HG02571 (cell line): ENCODE measurements around the gene CCDC81.
"Not testable (repeated sequence)": the region's sequence is repeated elsewhere in the genome, so short reads cannot be mapped to it uniquely, and the experiment has no call there.

Experiments used
- ATAC-seq: cut with Tn5 transposase; IDR thresholded peaks from one replicate; pipeline ENCODE4 v1.9.1; 2021; ENCODE audit warnings: mild to moderate bottlenecking, moderate library complexity; ENCODE audit not compliant: unreplicated experiment

Gene CCDC81

DNA sequence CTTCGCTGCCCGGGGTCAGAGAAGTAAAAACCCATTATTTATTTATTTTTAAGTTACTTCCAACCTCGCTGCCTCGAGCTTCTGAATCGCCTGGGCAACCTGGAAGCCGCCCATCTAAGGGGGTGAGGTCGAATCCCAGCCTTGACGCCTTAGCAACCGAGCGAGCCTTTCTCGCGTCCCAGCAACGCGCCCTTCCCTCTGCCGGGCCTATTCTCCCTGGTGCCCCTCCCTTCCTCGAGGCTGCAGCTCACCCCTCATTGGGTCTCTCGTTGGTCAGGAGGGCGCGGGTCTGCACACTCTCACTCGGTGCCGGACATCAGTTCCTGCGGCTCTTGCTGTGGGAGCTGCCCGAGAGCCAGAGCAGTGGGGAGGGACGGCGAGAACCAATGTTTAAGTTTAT, at the start of gene CCDC81:
TSS of gene CCDC81 (plus strand) at position 302 of the 400 bp plus-strand sequence. CDS start 277 bp downstream, outside the sequence.
- no peak for ATAC-seq

DNA sequence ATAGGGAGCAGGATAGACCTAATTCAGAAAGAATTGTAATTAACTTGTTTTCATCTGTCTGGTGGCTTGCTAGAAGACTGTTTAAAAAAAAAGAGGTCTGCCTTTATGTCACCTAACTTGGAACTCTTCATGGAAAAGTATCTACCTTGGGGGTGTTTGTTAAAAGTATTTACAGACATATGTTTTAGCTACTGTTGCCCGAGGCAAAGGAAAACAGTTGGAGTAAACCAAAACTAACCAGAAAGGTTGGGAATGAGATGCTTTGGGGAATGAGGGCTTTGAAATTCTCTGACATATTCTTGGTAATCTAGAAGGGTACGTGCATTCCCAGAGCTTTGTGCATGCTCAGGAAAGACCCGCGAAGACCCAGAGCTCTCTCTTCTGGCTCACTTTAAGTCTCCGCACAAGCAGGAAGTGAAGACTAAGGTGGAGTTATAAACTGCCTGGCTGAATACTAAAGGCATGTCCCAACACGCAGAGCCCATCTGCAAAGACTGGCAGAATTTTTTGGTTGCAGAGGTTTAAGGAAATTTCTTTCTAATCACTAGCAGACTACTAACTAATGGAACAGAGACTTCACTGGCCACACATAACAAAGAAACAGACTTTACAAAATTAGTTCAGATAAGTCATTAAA, 39.4 kb upstream of the CCDC81 start:
- no peak for ATAC-seq

DNA sequence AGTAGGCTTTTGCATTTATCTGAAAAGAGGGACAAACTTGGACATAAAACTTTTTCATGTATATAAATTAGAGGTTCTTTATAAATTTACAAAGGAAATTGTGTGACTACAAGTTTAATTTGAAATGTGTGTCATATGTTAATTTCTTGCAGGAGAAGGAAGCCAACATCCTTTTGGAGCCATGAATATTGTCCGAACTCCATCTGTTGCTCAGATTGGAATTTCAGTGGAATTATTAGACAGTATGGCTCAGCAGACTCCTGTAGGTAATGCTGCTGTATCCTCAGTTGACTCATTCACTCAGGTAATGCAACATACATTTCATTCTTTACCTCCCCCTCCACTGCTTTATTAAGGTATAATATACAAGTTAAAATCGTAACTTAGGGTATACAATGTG, 37.5 kb upstream of the CCDC81 start:
- no peak for ATAC-seq

DNA sequence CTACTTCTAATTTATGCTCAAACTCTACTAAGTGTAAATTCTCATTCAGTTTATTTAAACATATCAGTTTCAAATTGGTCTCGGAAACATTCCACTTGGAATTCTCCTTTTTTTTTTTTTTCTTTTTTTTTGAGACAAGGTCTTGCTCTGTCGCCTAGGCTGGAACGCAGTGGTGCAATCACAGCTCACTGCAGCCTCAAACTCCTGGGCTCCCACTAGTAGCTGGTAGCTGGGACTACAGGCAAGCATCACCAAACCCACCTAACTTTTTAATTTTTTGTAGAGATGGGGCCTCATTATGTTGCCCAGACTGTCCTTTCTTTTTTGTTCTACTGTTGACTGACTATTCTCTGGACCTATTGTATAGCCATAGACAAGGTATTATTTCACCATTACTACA, 33.3 kb upstream of the CCDC81 start:
- no peak for ATAC-seq

DNA sequence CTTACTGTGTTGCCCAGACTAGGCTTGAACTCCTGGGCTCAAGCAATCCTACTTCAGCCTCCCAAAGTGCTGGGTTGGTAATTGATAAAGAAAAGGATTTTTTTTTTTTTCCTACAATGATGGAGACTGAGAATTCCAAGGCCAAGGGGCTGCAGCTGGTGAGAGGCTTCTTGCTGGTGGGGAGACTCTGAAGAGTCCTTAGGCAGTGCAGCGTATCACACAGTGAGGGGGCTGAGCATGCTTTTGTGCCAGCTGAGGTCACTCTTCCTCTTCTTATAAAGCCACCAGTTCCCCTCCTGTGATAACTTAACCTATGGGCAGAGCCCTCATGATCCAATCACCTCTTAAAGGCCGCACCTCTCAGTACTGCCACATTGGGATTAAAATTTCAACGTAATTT, 28.2 kb upstream of the CCDC81 start:
- no peak for ATAC-seq

DNA sequence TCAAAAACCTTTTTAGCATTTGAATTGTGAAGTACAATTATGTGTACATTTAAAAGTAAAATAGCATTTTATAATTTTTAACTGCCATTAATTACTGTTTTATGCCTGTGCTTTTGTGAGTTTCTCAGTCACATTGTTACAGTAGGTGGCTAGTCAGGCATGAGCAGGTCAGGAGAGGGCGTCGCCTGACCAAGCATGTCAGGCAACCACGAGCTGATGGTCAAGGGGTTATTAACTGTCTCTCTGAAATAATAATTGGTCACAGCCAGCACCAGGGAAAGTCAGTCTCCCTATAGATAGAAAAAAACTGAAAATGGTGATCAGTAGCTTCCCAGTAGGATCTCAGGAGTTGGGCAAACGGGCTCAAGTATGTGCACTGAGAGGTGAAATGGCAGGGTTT, 19.4 kb upstream of the CCDC81 start:
- no peak for ATAC-seq

DNA sequence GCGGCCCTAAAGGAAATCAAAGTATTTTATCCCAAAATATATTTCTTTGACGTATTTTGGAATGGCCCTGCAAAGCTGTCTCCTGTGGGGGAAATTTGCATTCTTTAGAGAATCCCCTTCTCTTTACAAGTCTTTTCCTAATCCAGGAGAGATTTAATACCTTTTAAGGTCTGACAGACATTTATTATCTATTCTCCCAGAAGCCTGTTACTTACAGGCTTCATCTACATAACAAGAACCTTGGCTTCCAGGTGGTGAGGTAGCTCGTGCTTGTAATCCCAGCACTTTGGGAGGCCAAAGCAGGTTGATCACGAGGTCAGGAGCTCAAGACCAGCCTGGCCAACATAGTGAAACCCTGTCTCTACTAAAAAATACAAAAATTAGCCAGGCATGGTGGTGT, 17.3 kb upstream of the CCDC81 start:
- not testable (repeated sequence) for ATAC-seq

DNA sequence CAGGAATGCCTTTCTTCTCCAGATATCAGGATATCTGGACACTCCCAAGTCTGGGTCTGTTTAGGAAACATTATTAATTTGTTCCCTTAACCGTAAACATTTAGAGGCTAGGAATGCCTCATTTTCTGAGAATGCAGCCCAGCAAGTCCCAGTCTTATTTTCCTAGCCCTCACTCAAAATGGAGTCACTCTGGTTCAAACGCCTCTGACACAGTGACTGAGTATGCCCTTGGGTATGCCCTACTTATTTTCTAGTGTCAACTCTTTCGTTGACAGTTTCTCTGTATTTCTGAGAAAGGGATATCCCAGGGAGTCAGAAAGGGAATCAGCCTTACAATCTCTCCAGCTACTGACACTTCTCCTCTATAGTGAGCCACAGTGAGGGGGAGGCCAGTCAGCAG, 16.0 kb upstream of the CCDC81 start:
- no peak for ATAC-seq

DNA sequence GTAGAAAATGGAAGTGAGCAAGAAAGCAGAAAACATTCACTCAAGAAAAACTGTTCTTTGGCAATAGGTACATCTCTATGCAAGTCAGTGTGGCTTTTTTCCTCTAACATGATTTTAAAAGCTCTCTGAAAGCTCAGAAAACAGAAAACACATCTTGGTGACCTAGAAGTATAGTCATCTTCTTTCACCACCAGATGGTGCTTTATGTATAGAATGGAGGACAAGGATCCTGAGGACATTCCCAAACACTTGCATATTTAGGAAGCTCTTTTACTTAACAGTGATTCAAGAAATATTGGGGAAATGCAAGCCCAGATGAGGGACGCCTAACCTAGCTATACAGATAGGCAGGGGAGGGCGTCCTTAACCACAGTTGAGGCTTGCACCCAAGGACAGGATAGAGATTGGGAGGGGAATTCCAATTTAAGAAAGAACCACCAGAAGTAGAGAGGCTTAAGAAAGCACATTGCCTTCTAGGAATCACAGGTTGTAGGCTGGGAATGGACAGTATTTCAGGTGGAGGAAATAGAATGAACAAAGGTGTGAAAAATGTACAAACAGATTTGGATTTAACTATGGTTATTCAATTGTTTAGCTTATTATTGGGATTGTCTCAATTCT, 13.8 kb upstream of the CCDC81 start:
- ATAC-seq, result no peak

DNA sequence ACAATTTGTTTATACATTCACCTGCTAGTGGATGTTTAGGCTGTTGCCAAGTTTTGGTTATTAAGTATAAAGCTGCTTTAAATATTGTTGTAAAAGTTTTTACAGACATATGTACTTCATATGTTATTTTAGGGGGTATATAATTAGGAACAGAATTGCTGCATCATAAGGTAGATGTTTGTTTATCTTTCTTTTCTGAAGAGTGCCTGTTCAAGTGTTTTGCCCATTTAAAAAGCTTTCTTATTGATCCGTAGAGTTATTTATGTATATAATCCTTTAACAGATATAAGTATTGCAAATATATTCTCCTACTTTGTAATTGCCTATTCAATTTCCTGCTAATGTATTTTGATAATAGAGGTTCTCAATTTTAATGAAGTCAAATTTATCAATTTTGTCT, 11.3 kb upstream of the CCDC81 start:
- ATAC-seq, result no peak

DNA sequence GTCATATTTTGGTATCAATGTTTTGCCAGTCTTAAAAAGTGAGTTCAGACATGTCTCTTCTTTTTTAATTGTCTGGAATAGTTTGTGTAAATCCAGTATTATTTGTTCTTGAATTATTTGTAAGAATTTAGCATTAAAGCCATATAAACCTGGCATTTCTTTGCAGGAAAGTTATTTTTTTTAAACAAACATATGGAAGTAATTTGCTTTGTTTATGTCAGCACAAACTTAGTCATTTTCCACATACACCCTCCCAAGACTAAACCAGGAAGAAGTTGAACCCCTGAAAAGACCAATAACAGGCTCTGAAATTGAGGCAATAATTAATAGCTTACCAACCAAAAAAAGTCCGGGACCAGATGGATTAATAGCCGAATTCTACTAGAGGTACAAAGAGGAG, 9.1 kb upstream of the CCDC81 start:
- no peak for ATAC-seq

DNA sequence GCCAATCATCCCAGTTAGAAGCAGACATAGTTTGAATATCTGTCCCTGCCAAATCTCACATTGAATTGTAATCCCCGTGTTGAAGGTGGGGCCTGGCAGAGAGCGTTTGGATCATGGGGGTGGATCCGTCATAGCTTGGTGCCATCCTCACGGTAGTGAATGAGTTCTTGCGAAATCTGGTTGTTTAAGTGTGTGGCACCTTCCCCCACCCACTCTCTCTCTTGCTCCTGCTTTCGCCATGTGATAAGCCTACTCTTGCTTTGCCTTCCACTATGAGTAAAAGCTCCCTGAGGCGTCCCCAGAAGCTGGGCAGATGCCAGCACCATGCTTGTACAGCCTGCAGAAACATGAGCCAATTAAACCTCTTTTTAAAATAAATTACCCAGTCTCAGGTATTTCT, 5.0 kb upstream of the CCDC81 start:
- no peak for ATAC-seq

DNA sequence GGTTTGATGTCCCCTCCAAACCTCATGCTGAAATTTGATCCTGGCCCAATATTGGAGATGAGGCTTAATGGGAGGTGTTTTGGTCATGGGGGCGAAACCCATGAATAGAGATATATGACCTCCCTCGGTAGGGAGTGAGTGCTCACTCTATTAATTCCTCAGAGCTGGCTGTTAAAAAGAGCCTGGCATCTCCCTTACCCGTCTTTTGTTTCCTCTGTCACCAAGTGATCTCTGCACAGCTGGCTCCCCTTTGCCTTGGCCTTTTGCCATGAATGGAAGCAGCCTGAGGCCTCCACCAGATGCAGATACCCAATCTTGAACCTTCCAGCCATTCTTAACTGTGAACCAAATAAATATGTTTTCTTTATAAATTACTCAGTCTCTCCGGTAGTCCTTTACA, 4.5 kb upstream of the CCDC81 start:
- ATAC-seq, result no peak

DNA sequence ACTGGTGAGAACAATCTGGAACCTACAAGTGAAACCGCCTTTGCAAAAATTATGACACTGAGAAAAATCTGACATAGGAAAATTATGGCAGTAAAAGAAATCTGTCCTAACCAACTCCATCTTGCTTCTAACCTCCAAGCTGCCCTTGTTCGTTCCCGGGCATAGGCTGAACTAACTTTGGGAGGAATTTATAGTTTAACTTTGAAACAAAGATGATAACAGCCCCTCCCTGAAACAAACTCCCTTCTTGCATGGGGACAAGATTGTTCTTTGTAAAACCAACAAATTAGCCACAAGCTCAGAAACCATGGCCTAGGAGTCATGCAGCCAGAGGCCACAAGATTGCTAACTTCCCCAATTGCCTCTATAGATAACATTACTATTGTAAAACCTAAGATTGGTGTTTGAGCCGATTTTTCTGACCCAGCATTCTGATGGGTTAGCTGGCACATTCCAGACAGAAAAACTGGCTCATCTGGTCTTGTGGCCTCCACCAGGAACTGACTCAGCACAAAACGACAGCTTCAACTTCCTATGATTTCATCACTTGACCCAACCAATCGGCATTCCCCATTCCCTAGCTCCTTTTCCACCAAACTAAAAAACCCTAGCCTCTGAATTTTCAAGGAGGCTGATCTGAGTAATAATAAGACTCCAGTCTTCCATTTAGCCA, 3.6 kb upstream of the CCDC81 start:
- ATAC-seq, result no peak

DNA sequence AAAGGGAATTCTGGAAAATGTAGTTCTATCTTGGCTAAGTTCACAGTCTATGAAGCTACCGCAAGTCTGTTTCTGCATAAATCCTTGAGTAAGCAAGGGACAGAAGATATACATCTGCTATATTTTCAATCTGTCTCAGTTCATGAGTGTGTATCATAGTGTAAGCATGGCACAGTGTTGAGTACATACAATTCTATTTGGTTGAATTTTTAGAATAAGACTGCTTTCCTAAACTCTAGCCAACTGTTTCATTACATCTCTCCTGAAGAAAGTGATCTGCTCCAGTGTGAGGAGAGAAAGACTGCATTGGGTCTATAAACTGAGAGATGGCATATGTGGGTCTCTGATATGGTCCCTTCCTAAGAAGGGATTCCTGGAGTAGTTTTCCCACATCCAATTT, 2.6 kb upstream of the CCDC81 start:
- ATAC-seq, result no peak

DNA sequence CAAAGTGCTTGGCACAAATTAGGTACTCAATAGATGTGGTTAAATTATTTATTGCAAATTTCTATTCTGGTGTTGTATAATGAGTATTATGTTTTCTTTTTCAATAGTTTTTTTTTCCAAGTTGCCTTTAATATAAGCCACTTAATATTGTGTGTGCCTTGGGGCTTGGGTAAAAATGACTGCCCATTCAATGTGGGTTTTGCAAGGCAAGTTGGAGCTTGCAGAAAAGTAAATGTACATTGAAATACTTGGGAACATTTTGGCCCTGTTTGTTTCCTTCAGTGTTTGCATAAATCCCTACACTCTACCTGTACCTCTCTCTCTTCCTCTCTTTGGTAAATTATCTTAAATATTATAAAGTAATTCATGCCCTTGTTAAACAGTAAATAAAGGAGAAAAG, 2.1 kb upstream of the CCDC81 start:
- ATAC-seq, result no peak

DNA sequence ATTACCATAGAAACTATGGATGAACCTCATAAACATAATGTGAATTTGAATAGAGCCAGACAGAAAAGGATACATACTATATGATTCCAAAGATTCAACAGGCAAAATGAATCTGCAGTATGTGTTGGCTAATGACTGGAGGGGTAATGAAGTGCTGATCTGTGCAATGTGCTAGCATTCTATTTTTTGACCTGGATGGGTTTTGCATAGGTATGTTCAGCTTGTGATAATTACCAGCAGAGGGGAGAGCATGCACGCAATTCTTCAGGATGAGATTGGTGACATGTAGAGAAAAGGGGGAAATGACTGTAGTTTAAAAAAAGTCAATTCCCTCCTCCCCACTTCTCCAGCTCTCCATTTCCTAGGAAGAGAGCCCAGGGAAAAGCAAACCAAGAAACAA, 618 bp upstream of the CCDC81 start:
- no peak for ATAC-seq

DNA sequence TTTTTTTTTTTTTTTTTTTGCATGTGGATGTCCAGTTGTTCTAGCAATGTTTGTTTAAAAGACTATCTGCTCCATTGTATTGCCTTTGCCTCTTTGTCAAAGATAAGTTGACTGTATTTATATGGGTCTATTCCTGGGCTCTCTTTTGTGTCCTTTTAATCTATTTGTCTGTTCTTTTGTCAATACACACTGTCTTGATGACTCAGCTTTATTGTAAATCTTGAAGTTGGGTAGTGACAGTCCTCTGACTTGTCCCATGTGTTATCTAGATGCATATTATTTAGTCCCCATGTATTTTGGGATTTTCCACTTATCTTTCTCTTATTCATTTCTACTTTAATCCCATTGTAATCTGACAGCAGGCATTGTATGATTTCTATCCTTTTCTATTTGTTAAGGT, 3.3 kb downstream of the CCDC81 start:
- ATAC-seq, result no peak

DNA sequence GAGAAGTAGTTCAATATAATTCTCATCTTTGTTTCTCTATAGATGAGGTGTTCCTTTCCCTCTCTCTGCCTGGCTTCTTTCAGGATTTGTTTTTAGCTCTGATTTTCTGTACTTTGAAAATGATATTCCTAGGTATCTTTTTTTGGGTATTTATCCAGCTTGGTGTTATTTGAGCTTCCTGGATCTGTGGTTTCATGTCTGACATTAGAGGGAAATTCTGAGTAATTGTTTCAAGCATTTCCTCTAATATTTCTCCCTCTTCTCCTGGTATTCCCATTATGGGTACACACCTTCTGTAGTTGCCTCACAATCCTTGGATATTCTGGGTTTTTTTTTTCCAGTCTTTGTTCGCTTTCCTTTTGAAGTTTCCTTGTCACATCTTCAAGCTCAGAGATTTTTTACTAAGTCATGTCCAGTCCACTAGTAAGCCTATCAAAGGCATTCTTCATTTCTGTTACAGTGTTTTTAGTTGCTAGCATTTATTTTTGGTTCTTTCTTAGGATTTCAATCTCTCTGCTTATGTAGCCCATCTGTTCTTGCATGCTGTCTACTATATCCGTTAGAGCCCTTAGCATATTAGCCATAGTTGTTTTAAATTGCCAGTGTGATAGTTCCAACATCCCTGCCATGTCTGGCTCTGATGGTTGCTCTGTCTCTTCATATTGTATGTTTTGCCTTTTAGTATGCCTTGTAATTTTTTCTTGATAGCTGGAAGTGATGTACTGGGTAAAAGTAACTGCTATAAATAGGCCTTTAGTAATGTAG, 5.8 kb downstream of the CCDC81 start:
- no peak for ATAC-seq

DNA sequence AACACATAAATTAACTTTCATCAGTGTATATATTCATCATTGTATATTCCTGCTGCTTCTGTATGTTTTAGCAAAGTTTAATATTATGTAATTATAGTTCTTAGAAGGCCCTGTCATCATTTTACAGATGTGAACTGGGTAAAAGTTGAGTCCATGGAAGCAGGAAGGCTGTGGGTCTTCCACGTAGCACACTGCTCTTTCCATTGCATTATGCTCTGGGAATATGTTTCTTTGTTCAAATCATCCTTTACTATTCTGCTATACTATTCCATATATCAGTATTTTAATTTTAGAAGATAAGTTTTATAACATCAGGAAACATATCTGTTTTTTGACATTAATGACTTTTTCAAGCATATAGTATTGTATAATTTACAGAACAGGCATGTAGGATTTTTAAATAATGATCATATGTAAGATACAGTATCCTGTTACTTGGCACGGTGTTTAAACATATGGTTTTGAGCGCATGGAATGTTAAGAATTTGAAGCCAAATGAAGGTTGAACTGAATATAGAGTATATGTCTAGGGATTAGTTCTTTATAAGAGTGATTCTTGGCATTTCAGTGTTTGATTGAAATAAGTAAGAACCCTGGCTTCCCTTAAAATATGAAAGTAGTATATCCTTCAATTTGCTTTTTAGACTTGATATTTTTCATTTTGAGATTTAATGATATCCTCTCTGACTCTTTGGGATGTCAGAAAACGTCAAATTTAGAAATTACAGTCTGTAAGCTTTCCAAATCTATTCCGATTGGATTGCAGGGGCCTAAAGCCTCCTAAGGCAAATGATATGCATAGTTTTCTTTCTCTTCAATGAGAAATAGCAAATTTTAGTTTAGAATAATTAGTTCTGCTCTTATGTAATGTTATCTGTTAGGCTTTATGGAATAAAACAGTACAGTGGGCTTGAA, 8.6 kb downstream of the CCDC81 start:
- ATAC-seq, result no peak

DNA sequence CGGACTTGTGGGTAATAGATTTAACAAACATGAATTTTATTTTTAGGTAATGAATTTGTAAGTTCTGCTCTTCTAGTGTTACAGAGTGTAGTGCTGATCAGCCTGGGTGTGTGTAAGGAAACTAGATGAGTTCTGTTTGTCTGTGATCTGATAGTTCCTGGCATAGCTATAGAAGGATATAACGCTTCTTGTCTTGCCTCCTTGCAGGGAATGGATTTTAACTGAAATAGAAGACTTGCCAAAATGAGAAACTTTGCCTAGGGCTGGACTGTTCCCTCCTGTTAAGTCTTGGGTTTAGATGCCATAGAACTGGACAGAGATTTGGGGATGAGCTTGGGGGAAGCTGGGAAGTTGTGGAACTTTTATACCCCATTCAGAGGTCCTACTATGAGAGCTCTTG, 11.6 kb downstream of the CCDC81 start:
- no peak for ATAC-seq
